ENCODE results near the gene MTNR1B. TPM values are rescaled to one million over a fixed set of nuclear protein-coding genes. Genes with fewer than 3 reads are reported as not detected.

MTNR1B gene
- total RNA-seq, 2 donors from 2014 or later = not detected

GRCh38 chr11:93028960-93029522, 59.6 kb downstream of the MTNR1B start:
- DNase-seq (ENCODE audit: low spot score) = no peak
- intact Hi-C loops (cut with DNase I) = no loop called here

DNA sequence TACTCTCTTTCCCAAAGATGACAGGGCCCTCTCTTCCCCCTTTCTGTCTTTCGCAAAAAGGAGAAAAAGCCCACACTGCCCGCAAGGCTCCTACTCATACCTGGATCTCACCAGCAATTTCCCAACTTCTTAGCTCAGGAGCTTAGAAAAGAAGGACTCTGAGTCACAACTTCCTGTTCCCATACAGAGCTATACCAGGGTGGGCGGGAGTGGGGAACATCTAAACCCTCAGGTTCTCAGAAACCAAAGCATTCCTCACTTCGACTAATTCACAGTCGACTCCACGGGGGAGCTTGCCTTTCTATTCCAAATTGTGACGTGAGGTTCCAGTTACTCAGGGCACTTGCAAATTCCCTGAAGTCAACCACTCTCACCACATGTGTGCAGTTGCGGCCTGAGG, 61.9 kb downstream of the MTNR1B start:
- no peak for DNase-seq (ENCODE audit: low spot score)
- intact Hi-C loops (cut with DNase I) = no loop called here

Other genes starting within 250 kb of the MTNR1B start
- 10 to 100 TPM; 20.6 to 30.4 TPM for gene SLC36A4, start 228.3 kb downstream of the MTNR1B start, total RNA-seq